MCF 10A (cell line): ENCODE data around the gene HYAL4. TPM values are rescaled to one million over a fixed set of nuclear protein-coding genes. Genes with fewer than 3 reads are reported as not detected.
"Not testable (repeated sequence)": the region's sequence is repeated elsewhere in the genome, so short reads cannot be mapped to it uniquely, and the experiment has no call there.

Experiments used
- BruUV-seq: library from RNA; stranded (reverse); fragments of 400-500 nt; replicated peaks from 2 replicates; lab custom pipeline; 2021; lab: Mats Ljungman, UMichigan
- CTCF ChIA-PET: fragments of 300-600 bp; sonication (Branson Sonifier 250); formaldehyde crosslinking; extraction: SDS; loops from one replicate; lab custom pipeline; 2021; ENCODE audit warnings: antibody characterized with exemption, inconsistent platforms; lab: Yijun Ruan, JAX
- POLR2A ChIA-PET: fragments of 300-600, 350-650 bp; sonication (Branson Sonifier 250); formaldehyde crosslinking; extraction: SDS; loops from one replicate; lab custom pipeline; 2020; ENCODE audit warnings: antibody characterized with exemption, inconsistent platforms; lab: Yijun Ruan, JAX
- DNase-seq: peaks from one replicate; pipeline ENCODE4 v3.0.0-alpha.2; 2018; ENCODE audit not compliant: unreplicated experiment
- H3K27ac Mint-ChIP-seq: one replicate; pipeline ENCODE4 v1.8.0; 2022; ENCODE audit warnings: mild to moderate bottlenecking, low read depth, mixed read lengths; ENCODE audit not compliant: unreplicated experiment
- H3K27me3 Mint-ChIP-seq: one replicate; pipeline ENCODE4 v1.8.0; 2022; ENCODE audit warnings: mixed read lengths; ENCODE audit not compliant: insufficient read depth, unreplicated experiment
- H3K36me3 Mint-ChIP-seq: one replicate; pipeline ENCODE4 v1.8.0; 2022; ENCODE audit warnings: mild to moderate bottlenecking, moderate library complexity, mixed read lengths; ENCODE audit not compliant: insufficient read depth, unreplicated experiment
- H3K4me1 Mint-ChIP-seq: one replicate; pipeline ENCODE4 v1.8.0; 2022; ENCODE audit warnings: mixed read lengths; ENCODE audit not compliant: insufficient read depth, unreplicated experiment
- H3K4me3 Mint-ChIP-seq: one replicate; pipeline ENCODE4 v1.8.0; 2022; ENCODE audit warnings: mild to moderate bottlenecking, moderate library complexity, mixed read lengths; ENCODE audit not compliant: unreplicated experiment
- H3K9me3 Mint-ChIP-seq: one replicate; pipeline ENCODE4 v1.8.0; 2022; ENCODE audit warnings: mixed read lengths; ENCODE audit not compliant: unreplicated experiment
- intact Hi-C: fragments of 100-400 bp; cut with micrococcal nuclease; formaldehyde crosslinking; loops from 2 replicates; pipeline ENCODE4 v1.14.1; 2022
- total RNA-seq: library from RNA; stranded (reverse); gene quantifications from 2 replicates; pipeline ENCODE4 v1.2.3, GENCODE V29; 2022
- TF ChIP-seq, protein P1 (sequence below): fragments of 200-600 bp; IDR thresholded peaks from one replicate; pipeline ENCODE4 v1.8.0; 2022; ENCODE audit warnings: antibody characterized with exemption, mild to moderate bottlenecking; ENCODE audit not compliant: unreplicated experiment

Gene HYAL4
- total RNA-seq, 1 experiment from 2014 or later = not detected

- H3K9me3 Mint-ChIP-seq = no peaks in the 10 kb centered on the region
- no TSS peak for BruUV-seq
- intact Hi-C loops = no loop called here
- H3K36me3 Mint-ChIP-seq = no peaks in the 10 kb centered on the region
- no peaks in the 10 kb centered on the region for H3K27me3 Mint-ChIP-seq
- TF ChIP-seq, protein P1, sequence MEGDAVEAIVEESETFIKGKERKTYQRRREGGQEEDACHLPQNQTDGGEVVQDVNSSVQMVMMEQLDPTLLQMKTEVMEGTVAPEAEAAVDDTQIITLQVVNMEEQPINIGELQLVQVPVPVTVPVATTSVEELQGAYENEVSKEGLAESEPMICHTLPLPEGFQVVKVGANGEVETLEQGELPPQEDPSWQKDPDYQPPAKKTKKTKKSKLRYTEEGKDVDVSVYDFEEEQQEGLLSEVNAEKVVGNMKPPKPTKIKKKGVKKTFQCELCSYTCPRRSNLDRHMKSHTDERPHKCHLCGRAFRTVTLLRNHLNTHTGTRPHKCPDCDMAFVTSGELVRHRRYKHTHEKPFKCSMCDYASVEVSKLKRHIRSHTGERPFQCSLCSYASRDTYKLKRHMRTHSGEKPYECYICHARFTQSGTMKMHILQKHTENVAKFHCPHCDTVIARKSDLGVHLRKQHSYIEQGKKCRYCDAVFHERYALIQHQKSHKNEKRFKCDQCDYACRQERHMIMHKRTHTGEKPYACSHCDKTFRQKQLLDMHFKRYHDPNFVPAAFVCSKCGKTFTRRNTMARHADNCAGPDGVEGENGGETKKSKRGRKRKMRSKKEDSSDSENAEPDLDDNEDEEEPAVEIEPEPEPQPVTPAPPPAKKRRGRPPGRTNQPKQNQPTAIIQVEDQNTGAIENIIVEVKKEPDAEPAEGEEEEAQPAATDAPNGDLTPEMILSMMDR = no peak
- H3K4me3 Mint-ChIP-seq = no peak overlapping the region
- no peak for DNase-seq
- CTCF ChIA-PET = interaction anchor here (0.6 to 2.0 kb wide), 3 partner anchors 46 to 292 kb away, joined by 3 to 8 read pairs (median 3); no protein-coding TSS in a partner anchor
- POLR2A ChIA-PET = interaction anchor here (1.3 to 1.9 kb wide), 4 partner anchors 20 to 70 kb away, joined by 3 to 7 read pairs (median 4); partner anchors contain the start of gene WASL
- H3K27ac Mint-ChIP-seq = peak overlapping the region; percentile 63
- H3K4me1 Mint-ChIP-seq = peaks cover 6% of the 10 kb centered on the region
These were observed 26.0 kb upstream of the HYAL4 start for GRCh38 chr7:123819001-123819400.

GRCh38 chr7:123819795-123820194 is 25.2 kb upstream of the HYAL4 start:
- H3K27me3 Mint-ChIP-seq, BruUV-seq: not testable (repeated sequence)
- CTCF ChIA-PET = interaction anchor here (0.6 to 2.0 kb wide), 4 partner anchors 46 to 293 kb away, joined by 3 to 8 read pairs (median 3); no protein-coding TSS in a partner anchor

GRCh38 chr7:123820864-123821263 is 24.1 kb upstream of the HYAL4 start:
- BruUV-seq = no TSS peak
- H3K4me3 Mint-ChIP-seq = no peak overlapping the region
- ChIA-PET CTCF (interaction anchor here (0.5 to 0.8 kb wide), 3 partner anchors 20 to 524 kb away, joined by 3 to 4 read pairs (median 3); no protein-coding TSS in a partner anchor), POLR2A (interaction anchor here (0.6 to 0.7 kb wide), 2 partner anchors 17 to 215 kb away, joined by 3 read pairs; no protein-coding TSS in a partner anchor)
- H3K9me3 Mint-ChIP-seq = no peaks in the 10 kb centered on the region
- intact Hi-C loops = no loop called here
- H3K4me1 Mint-ChIP-seq = peaks cover 13% of the 10 kb centered on the region
- H3K36me3 Mint-ChIP-seq = no peaks in the 10 kb centered on the region
- peak overlapping the region; percentile 63 for H3K27ac Mint-ChIP-seq
- H3K27me3 Mint-ChIP-seq = no peaks in the 10 kb centered on the region
- TF ChIP-seq, protein P1 = no peak
- no peak for DNase-seq

More at GRCh38 chr7:123819795-123820194, 25.2 kb upstream of the HYAL4 start:
- peak overlapping the region; percentile 63 for H3K27ac Mint-ChIP-seq
- peaks cover 10% of the 10 kb centered on the region for H3K4me1 Mint-ChIP-seq
- intact Hi-C loops, H3K4me3 Mint-ChIP-seq, H3K36me3 Mint-ChIP-seq, H3K9me3 Mint-ChIP-seq: not testable (repeated sequence)
- peak; percentile 88 for DNase-seq
- POLR2A ChIA-PET = interaction anchor here (0.6 to 1.9 kb wide), 7 partner anchors 21 to 282 kb away, joined by 3 to 7 read pairs (median 3); partner anchors contain the start of gene WASL

DNA sequence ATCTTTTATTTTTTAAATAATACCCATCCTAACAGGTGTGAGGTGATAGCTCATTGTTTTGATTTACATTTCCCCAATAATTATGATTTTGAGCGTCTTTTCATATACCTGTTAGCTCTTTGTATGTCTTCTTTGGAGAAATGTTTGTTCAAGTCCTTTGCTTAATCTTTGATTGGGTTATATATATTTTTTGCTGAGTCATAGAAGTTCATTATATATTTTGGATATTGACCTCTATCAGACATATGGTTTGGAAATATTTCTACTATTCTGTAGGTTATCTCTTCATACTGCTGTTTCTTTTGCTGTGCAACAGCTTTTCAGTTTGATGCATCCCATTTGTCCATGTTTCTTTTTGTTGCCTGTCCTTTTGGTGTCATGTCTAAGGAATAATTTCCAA is 23.6 kb upstream of the HYAL4 start:
- no peaks in the 10 kb centered on the region for H3K36me3 Mint-ChIP-seq
- ChIA-PET POLR2A (interaction anchor here (0.6 to 0.7 kb wide), 2 partner anchors 18 to 215 kb away, joined by 3 read pairs; no protein-coding TSS in a partner anchor), CTCF (interaction anchor here (0.7 to 0.8 kb wide), 2 partner anchors 44 to 525 kb away, joined by 3 to 4 read pairs; no protein-coding TSS in a partner anchor)
- peaks cover 13% of the 10 kb centered on the region for H3K4me1 Mint-ChIP-seq
- no peak overlapping the region for H3K27ac Mint-ChIP-seq
- no TSS peak for BruUV-seq
- intact Hi-C loops = no loop called here
- H3K27me3 Mint-ChIP-seq = no peaks in the 10 kb centered on the region
- DNase-seq = no peak
- H3K9me3 Mint-ChIP-seq = no peaks in the 10 kb centered on the region
- TF ChIP-seq, protein P1 = no peak
- no peak overlapping the region for H3K4me3 Mint-ChIP-seq
